Natural killer cell (primary cell): ENCODE data around the gene CCR8. TPM values are rescaled to one million over a fixed set of nuclear protein-coding genes. Genes with fewer than 3 reads are reported as not detected.
A peak's percentile ranks its signal among the peaks of the same experiment; 100 is the strongest.

Experiments
- ATAC-seq, 3 donors: fragments of 150-1000 bp in 2 of 3; fragments of 200-7000 bp in 1 of 3; cut with Tn5 transposase; 1 replicate in 1 of 3; 2 replicates in 2 of 3; pipeline ENCODE4 v1.10.0; 2021; ENCODE audit warnings: mild to moderate bottlenecking in 2 of 3, moderate library complexity in 2 of 3
- DNase-seq, 2 donors: peaks; one replicate each; pipeline versions ENCODE4 v3.0.0 to v3.0.0-alpha.2; 2013 to 2021; ENCODE audit warnings: mixed read lengths in 1 of 2
- H3K27ac ChIP-seq: one replicate; pipeline ENCODE4 v1.5.1; 2013; ENCODE audit warnings: mild to moderate bottlenecking, low read length
- H3K27me3 ChIP-seq: one replicate; pipeline ENCODE4 v1.6.1; 2013; ENCODE audit warnings: low read length; ENCODE audit not compliant: control insufficient read depth, insufficient read depth
- H3K36me3 ChIP-seq: one replicate; pipeline ENCODE4 v1.6.1; 2013; ENCODE audit warnings: low read length; ENCODE audit not compliant: control insufficient read depth, insufficient read depth
- H3K4me1 ChIP-seq: one replicate; pipeline ENCODE4 v1.6.1; 2013; ENCODE audit warnings: low read length; ENCODE audit not compliant: control insufficient read depth, insufficient read depth
- H3K4me3 ChIP-seq: one replicate; pipeline ENCODE4 v1.5.1; 2013; ENCODE audit warnings: low read length
- H3K9me3 ChIP-seq: one replicate; pipeline ENCODE4 v1.6.1; 2013; ENCODE audit warnings: low read length; ENCODE audit not compliant: control insufficient read depth, insufficient read depth
- H3K27ac Mint-ChIP-seq, 2 donors: one replicate each; pipeline ENCODE4 v1.8.0; 2022; ENCODE audit warnings: mild to moderate bottlenecking in 2 of 2, mixed read lengths in 2 of 2, moderate library complexity in 1 of 2
- H3K27me3 Mint-ChIP-seq, 2 donors: one replicate each; pipeline ENCODE4 v1.8.0; 2022; ENCODE audit warnings: low read depth in 2 of 2, mixed read lengths in 2 of 2
- H3K36me3 Mint-ChIP-seq: one replicate; pipeline ENCODE4 v1.8.0; 2022; ENCODE audit warnings: mixed read lengths
- H3K4me1 Mint-ChIP-seq, 2 donors: one replicate each; pipeline ENCODE4 v1.8.0; 2022; ENCODE audit warnings: mixed read lengths in 2 of 2
- H3K4me3 Mint-ChIP-seq: one replicate; pipeline ENCODE4 v1.8.0; 2022; ENCODE audit warnings: mild to moderate bottlenecking, moderate library complexity, mixed read lengths
- H3K9me3 Mint-ChIP-seq, 2 donors: one replicate each; pipeline ENCODE4 v1.8.0; 2022; ENCODE audit warnings: mixed read lengths in 2 of 2
- CTCF ChIP-seq: fragments of 200-600 bp; IDR thresholded peaks from one replicate; pipeline ENCODE4 v1.8.0; 2022; ENCODE audit warnings: antibody characterized with exemption
- WGBS: methylation state at CpG from one replicate; pipeline ENCODE4 v1.1.7; 2013; ENCODE audit warnings: missing lambda C conversion rate; ENCODE audit not compliant: insufficient coverage; 5-methylcytosine and 5-hydroxymethylcytosine counted together
- intact Hi-C: fragments of 100-400 bp; cut with micrococcal nuclease; formaldehyde crosslinking; loops from one replicate; pipeline ENCODE4 v1.14.2; 2022
- total RNA-seq, 4 donors: library from RNA; stranded (reverse); fragments of 120-200 nt in 1 of 4; gene quantifications; one replicate each; pipeline versions ENCODE4 v1.2.3 to v1.2.4, GENCODE V29; 2013 to 2022

Gene CCR8
- total RNA-seq, 3 donors from 2014 or later (not counting 1 experiment from before 2014, with no cell fraction given) = 0.35 TPM; not detected in 2

GRCh38 chr3:39289107-39289506 lies 40.4 kb upstream of the CCR8 start:
- Histone ChIP-seq H3K27ac (no peak overlapping the region), H3K36me3 (no peaks in the 10 kb centered on the region), H3K4me1 (peaks cover 37% of the 10 kb centered on the region), H3K27me3 (no peaks in the 10 kb centered on the region), H3K9me3 (no peaks in the 10 kb centered on the region), H3K4me3 (no peak overlapping the region)
- Mint-ChIP-seq H3K27ac (peak overlapping the region; percentile 55 to 88), H3K36me3 (no peaks in the 10 kb centered on the region), H3K9me3 (no peaks in the 10 kb centered on the region), H3K27me3 (no peaks in the 10 kb centered on the region), H3K4me1 (peaks cover 23 to 43% of the 10 kb centered on the region in 2 donors), H3K4me3 (no peak overlapping the region)
- DNase-seq = no peak
- WGBS = 93% methylated on average over 4 of the region's 4 CpGs
- no peak for ATAC-seq
- intact Hi-C loops = no loop called here
- TF ChIP-seq CTCF = no peak

- H3K27ac Mint-ChIP-seq = peak overlapping the region in 1 of 2 donors; percentile 88
- no peak for DNase-seq
Measured at GRCh38 chr3:39290255-39290654, 39.3 kb upstream of the CCR8 start.

GRCh38 chr3:39291903-39292329 lies 37.6 kb upstream of the CCR8 start:
- TF ChIP-seq CTCF = peak; percentile 86
- Histone ChIP-seq H3K4me3 (no peak overlapping the region), H3K4me1 (peaks cover 31% of the 10 kb centered on the region), H3K27ac (no peak overlapping the region), H3K36me3 (no peaks in the 10 kb centered on the region), H3K27me3 (no peaks in the 10 kb centered on the region), H3K9me3 (no peaks in the 10 kb centered on the region)
- WGBS = 29% methylated on average over 5 of the region's 5 CpGs
- no peaks in the 10 kb centered on the region for H3K9me3 Mint-ChIP-seq
- intact Hi-C loops = loop anchor here (1.0 kb wide), 1 partner anchor 103 kb away; no protein-coding TSS in a partner anchor
- H3K4me1 Mint-ChIP-seq = peaks cover 21 to 30% of the 10 kb centered on the region in 2 donors
- H3K27ac Mint-ChIP-seq = peak overlapping the region; percentile 59 to 64
- H3K4me3 Mint-ChIP-seq = no peak overlapping the region
- no peaks in the 10 kb centered on the region for H3K27me3 Mint-ChIP-seq
- ATAC-seq (peak; percentile 58 to 69 (median 60)), DNase-seq (peak; percentile 74 to 82)
- H3K36me3 Mint-ChIP-seq = no peaks in the 10 kb centered on the region

More at GRCh38 chr3:39290255-39290654, 39.3 kb upstream of the CCR8 start:
- H3K9me3 ChIP-seq = no peaks in the 10 kb centered on the region
- peaks cover 14 to 32% of the 10 kb centered on the region in 2 donors for H3K4me1 Mint-ChIP-seq
- no peaks in the 10 kb centered on the region for H3K9me3 Mint-ChIP-seq
- H3K4me3 Mint-ChIP-seq = no peak overlapping the region
- H3K4me3 ChIP-seq = no peak overlapping the region
- H3K36me3 Mint-ChIP-seq = no peaks in the 10 kb centered on the region
- WGBS = 65% methylated on average over 4 of the region's 4 CpGs
- ATAC-seq = no peak
- no peak overlapping the region for H3K27ac ChIP-seq
- intact Hi-C loops = no loop called here
- H3K27me3 ChIP-seq = no peaks in the 10 kb centered on the region
- no peaks in the 10 kb centered on the region for H3K27me3 Mint-ChIP-seq
- no peaks in the 10 kb centered on the region for H3K36me3 ChIP-seq
- H3K4me1 ChIP-seq = peaks cover 33% of the 10 kb centered on the region
- TF ChIP-seq CTCF = no peak

GRCh38 chr3:39292961-39293360 lies 36.5 kb upstream of the CCR8 start:
- Histone ChIP-seq H3K4me1 (peaks cover 30% of the 10 kb centered on the region), H3K27me3 (no peaks in the 10 kb centered on the region), H3K9me3 (no peaks in the 10 kb centered on the region), H3K4me3 (no peak overlapping the region), H3K27ac (no peak overlapping the region), H3K36me3 (no peaks in the 10 kb centered on the region)
- no peaks in the 10 kb centered on the region for H3K36me3 Mint-ChIP-seq
- no peaks in the 10 kb centered on the region for H3K9me3 Mint-ChIP-seq
- 89% methylated on average over 4 of the region's 4 CpGs for WGBS
- ATAC-seq = no peak
- H3K27ac Mint-ChIP-seq = no peak overlapping the region
- H3K4me1 Mint-ChIP-seq = peaks cover 20% of the 10 kb centered on the region in 2 donors
- intact Hi-C loops = loop anchor here (1.0 kb wide), 1 partner anchor 104 kb away; no protein-coding TSS in a partner anchor
- no peak overlapping the region for H3K4me3 Mint-ChIP-seq
- no peak for DNase-seq
- TF ChIP-seq CTCF = no peak
- no peaks in the 10 kb centered on the region for H3K27me3 Mint-ChIP-seq
